Pancreas (tissue), 10 donors: Measurements from ENCODE around the gene HTD2. TPM values are rescaled to one million over a fixed set of nuclear protein-coding genes. Genes with fewer than 3 reads are reported as not detected.
A peak's percentile ranks its signal among the peaks of the same experiment; 100 is the strongest.

Experiments
- ATAC-seq, 4 donors: fragments of 200-7000 bp; cut with Tn5 transposase; one replicate each; pipeline versions ENCODE4 v1.8.0 to v1.9.1; 2020; ENCODE audit warnings: mild to moderate bottlenecking in 4 of 4, moderate library complexity in 4 of 4
- DNase-seq, 6 donors: peaks; one replicate each; pipeline ENCODE4 v3.0.0-alpha.2; 2020
- FAIRE-seq: peaks from 2 replicates; lab custom pipeline; 2012; peaks lifted over from hg19 to GRCh38; lab: Jason Lieb, UNC
- H3K27ac ChIP-seq, 4 donors: fragments of 200-600 bp; sonication (generic); 1 replicate in 3 of 4; 2 replicates in 1 of 4; pipeline versions ENCODE4 v1.5.0 to v1.8.0; 2020
- H3K27me3 ChIP-seq, 4 donors: fragments of 200-600 bp; one replicate each; pipeline ENCODE4 v1.8.0; 2021
- H3K36me3 ChIP-seq, 3 donors: fragments of 200-600 bp; sonication (generic) in 1 of 3; one replicate each; pipeline versions ENCODE4 v1.5.0 to v1.8.0; 2020 to 2021
- H3K4me1 ChIP-seq, 3 donors: fragments of 200-600 bp; one replicate each; pipeline ENCODE4 v1.8.0; 2021
- H3K4me3 ChIP-seq, 4 donors: fragments of 200-600 bp; sonication (generic) in 2 of 4; one replicate each; pipeline versions ENCODE4 v1.5.0 to v1.8.0; 2020 to 2021
- H3K9me3 ChIP-seq, 4 donors: fragments of 200-600 bp; one replicate each; pipeline ENCODE4 v1.8.0; 2021
- CTCF ChIP-seq, 4 donors: fragments of 200-600 bp; sonication (generic) in 3 of 4; IDR thresholded peaks; one replicate each; pipeline versions ENCODE4 v1.5.0 to v1.8.0; 2021; ENCODE audit warnings: antibody characterized with exemption in 4 of 4
- WGBS, 2 donors: extraction: QIAGEN DNeasy Blood & Tissue Kit; methylation state at CpG; one replicate each; pipeline ENCODE4 v1.1.7; 2013; 5-methylcytosine and 5-hydroxymethylcytosine counted together
- intact Hi-C, 3 donors: fragments of 100-400 bp; cut with DNase I; formaldehyde crosslinking; loops; one replicate each; pipeline versions ENCODE4 v1.11.1 to v1.14.2; 2022
- polyA plus RNA-seq, 2 donors: library from polyadenylated mRNA; stranded (reverse); fragments of 200-250 nt; gene quantifications; one replicate each; pipeline ENCODE4 v1.2.3, GENCODE V29; 2013
- total RNA-seq, 6 donors: library from RNA; stranded (reverse); fragmentation: NEBNext Ultra II Directional in 4 of 6; extraction: Animal tissue kit (Norgen Biotek cat#: 25700) in 4 of 6; gene quantifications; one replicate each; pipeline versions ENCODE4 v1.2.1 to v1.2.4, GENCODE V29; 2021 to 2023
- donor health status: healthy with polysubstance abuse.
- donor health status: DM: no; HTN: no; CAD: no; lungs with moderate emphysema.
- donor health status: DM: no; HTN: no; CAD: no.
- donor health status: control.
- donor health status: control.
- donor health status: Bipolar disorder and iron deficiency.
- donor health status: DM: yes; HTN: yes; CAD: no.
- donor health status: DM: no; HTN: no; CAD: no.
- donor health status: DM: no; HTN: no; CAD: no.
- donor health status: DM: yes; HTN: yes; CAD: no.

Gene HTD2
- total RNA-seq (1 to 10 TPM; 2.6 to 4.4 (median 3.5) TPM), polyA plus RNA-seq (1 to 10 TPM in 1 of 2 donors, under 1 TPM in 1; 0.68 to 5.5 TPM)

- H3K9me3 ChIP-seq: no peaks in the 10 kb centered on the region
- peaks cover 0 to 9% (median 0%) of the 10 kb centered on the region in 3 donors for H3K36me3 ChIP-seq
- no peaks in the 10 kb centered on the region for H3K27me3 ChIP-seq
- FAIRE-seq (peak; percentile 91), DNase-seq (peak; percentile 96 to 100 (median 98)), ATAC-seq (peak; percentile 94 to 97 (median 95))
- peaks cover 8 to 16% (median 15%) of the 10 kb centered on the region in 3 donors for H3K4me1 ChIP-seq
- peak within 1 kb of the TSS; percentile 94 to 99 (median 96) for H3K27ac ChIP-seq
- peak; percentile 91 to 98 (median 96) for TF ChIP-seq CTCF (IDR thresholded peaks at IDR 0.05)
- H3K4me3 ChIP-seq: peak within 1 kb of the TSS; percentile 62 to 87 (median 83)
- WGBS, 2 donors: 4% methylated on average over 71 of the region's 71 CpGs
- intact Hi-C loops: no loop called here
Observed at GRCh38 chr3:58305882-58306711, at the start of gene HTD2, which contains the start of gene RPP14. HTD2 (plus strand) TSS chr3:58306520; CDS start chr3:58317614, 11,094 bp downstream. RPP14 (plus strand) TSS chr3:58306245; CDS start chr3:58310330, 4,085 bp downstream.

GRCh38 chr3:58258392-58259055, 47.8 kb upstream of the HTD2 start:
- Histone ChIP-seq H3K27ac (no peak overlapping the region), H3K9me3 (no peaks in the 10 kb centered on the region), H3K27me3 (no peaks in the 10 kb centered on the region), H3K36me3 (no peaks in the 10 kb centered on the region), H3K4me3 (no peak overlapping the region), H3K4me1 (no peaks in the 10 kb centered on the region)
- intact Hi-C loops: no loop called here
- no peak for FAIRE-seq
- no peak for TF ChIP-seq CTCF (IDR thresholded peaks at IDR 0.05)
- DNase-seq: no peak
- no peak for ATAC-seq
- WGBS, 2 donors: 89 to 93% methylated on average over 10 of the region's 10 CpGs

DNA sequence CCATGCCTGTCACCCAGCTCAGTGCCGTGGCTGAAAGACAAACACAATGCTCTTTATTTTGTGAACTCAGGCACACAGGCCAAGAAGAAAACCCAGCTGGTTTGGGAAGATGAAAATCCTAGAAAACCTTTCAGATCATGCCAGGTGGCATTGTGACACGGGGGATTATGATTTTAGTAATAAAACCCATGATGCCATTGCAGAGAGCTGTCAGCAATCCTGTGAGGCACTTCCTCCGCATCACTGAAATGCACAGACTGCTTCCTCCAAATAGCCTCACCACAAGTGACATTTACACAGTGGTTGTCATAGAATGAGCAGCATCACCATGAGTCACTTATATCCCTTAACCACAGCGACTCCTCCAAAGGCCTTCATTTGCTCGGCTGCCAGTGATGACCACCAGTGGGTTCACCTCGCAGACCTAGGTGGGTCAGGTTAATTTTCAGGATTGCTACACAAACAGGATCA, 46.0 kb upstream of the HTD2 start:
- 90 to 91% methylated on average over 6 of the region's 6 CpGs for WGBS, 2 donors
- no peak for FAIRE-seq
- no peak for ATAC-seq
- Histone ChIP-seq H3K4me3 (no peak overlapping the region), H3K27me3 (no peaks in the 10 kb centered on the region), H3K9me3 (no peaks in the 10 kb centered on the region), H3K27ac (no peak overlapping the region), H3K36me3 (no peaks in the 10 kb centered on the region), H3K4me1 (no peaks in the 10 kb centered on the region)
- no peak for TF ChIP-seq CTCF (IDR thresholded peaks at IDR 0.05)
- DNase-seq: no peak
- intact Hi-C loops: no loop called here

- WGBS, 2 donors: 76 to 77% methylated on average over 6 of the region's 6 CpGs
- Histone ChIP-seq H3K9me3 (no peaks in the 10 kb centered on the region), H3K27me3 (no peaks in the 10 kb centered on the region), H3K36me3 (no peaks in the 10 kb centered on the region), H3K4me3 (no peak overlapping the region), H3K4me1 (no peaks in the 10 kb centered on the region), H3K27ac (no peak overlapping the region)
- intact Hi-C loops: no loop called here
- FAIRE-seq: no peak
- DNase-seq: no peak
- ATAC-seq: no peak
- no peak for TF ChIP-seq CTCF (IDR thresholded peaks at IDR 0.05)
Observed at GRCh38 chr3:58260733-58261132, 45.6 kb upstream of the HTD2 start.
